Measurements from ENCODE around the gene TMEM200A. TPM values are rescaled to one million over a fixed set of nuclear protein-coding genes. Genes with fewer than 3 reads are reported as not detected.

Gene TMEM200A
- total and polyA plus RNA-seq, 2 of the 8 experiments (the other 6 are each of a cell fraction or from before 2014, with no cell fraction given), result 6.2 to 13.9 TPM

DNA sequence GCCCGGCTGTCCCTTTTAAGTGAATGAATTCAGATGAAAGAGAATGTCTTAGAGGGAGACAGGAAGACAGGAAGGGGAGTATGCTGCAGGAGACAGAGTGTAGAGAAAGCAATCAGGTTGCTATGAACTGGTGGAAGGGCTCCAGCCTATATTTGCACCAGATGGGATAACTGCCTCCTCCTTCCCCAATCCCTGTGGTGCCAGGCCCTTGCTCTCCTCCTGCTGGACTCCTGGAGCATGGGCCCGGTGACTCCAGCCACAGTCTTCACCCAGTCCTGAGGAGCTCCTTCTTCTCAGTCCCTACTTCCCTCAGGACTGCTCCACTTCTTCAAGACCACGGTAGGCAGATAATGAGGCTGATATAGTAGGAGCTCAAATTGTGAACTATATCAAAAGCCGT lies 91.8 kb downstream of the TMEM200A start:
- Histone ChIP-seq H3K4me1 (replicated peaks in 1 of 4; ENCODE audit: control insufficient read depth in 3 of 4, insufficient read depth in 4 of 4, low read length in 3 of 4) (no peaks in the 10 kb centered on the region), H4K5ac (ENCODE audit: insufficient read length, low read depth, low read length) (no peak overlapping the region), H3K27me3 (replicated peaks in 1 of 4; ENCODE audit: control insufficient read depth in 3 of 4, extremely low read depth in 1 of 4, insufficient read depth in 3 of 4, low read length in 3 of 4) (no peaks in the 10 kb centered on the region), H3K79me2 (ENCODE audit: control insufficient read depth in 1 of 2, insufficient read depth in 2 of 2, low read length in 2 of 2) (no peaks in the 10 kb centered on the region), H2BK20ac (ENCODE audit: low read length) (no peak overlapping the region), H2BK12ac (ENCODE audit: low read depth, low read length) (no peak overlapping the region), H3K4ac (replicated peaks; ENCODE audit: insufficient read length, low read depth, low read length) (no peak overlapping the region), H3K36me3 (ENCODE audit: control insufficient read depth in 2 of 4, insufficient read depth in 4 of 4, low read length in 3 of 4) (no peaks in the 10 kb centered on the region), H3K9me3 (ENCODE audit: insufficient read depth in 2 of 2, low read depth in 1 of 2, low read length in 1 of 2) (no peaks in the 10 kb centered on the region), H2AK5ac (ENCODE audit: low read depth, low read length) (no peak overlapping the region), H2BK5ac (ENCODE audit: low read depth, low read length) (no peak overlapping the region), H2BK120ac (replicated peaks; ENCODE audit: low read depth, low read length) (no peak overlapping the region), H3K4me2 (ENCODE audit: insufficient read depth in 1 of 2, low read depth in 2 of 2, low read length in 2 of 2) (no peak overlapping the region), H3K23ac (ENCODE audit: insufficient read length) (no peak overlapping the region), H3K23me2 (ENCODE audit: low read depth, low read length) (no peaks in the 10 kb centered on the region; the same call in 1 of the 2 replicates), H3K56ac (replicated peaks; ENCODE audit: insufficient read length, low read depth, low read length) (no peak overlapping the region), H3K14ac (ENCODE audit: insufficient read length) (no peak overlapping the region), H4K91ac (replicated peaks; ENCODE audit: insufficient read length, low read length) (no peak overlapping the region), H4K20me1 (replicated peaks in 1 of 2; ENCODE audit: control insufficient read depth in 1 of 2, insufficient read depth in 2 of 2, low read length in 2 of 2) (no peaks in the 10 kb centered on the region), H3K18ac (ENCODE audit: extremely low read depth, low read length) (no peak overlapping the region), H3K9ac (replicated peaks in 1 of 4; ENCODE audit: extremely low read depth in 1 of 4, low read depth in 3 of 4, low read length in 3 of 4) (no peak overlapping the region), H3K79me1 (ENCODE audit: low read depth, low read length) (no peaks in the 10 kb centered on the region), H4K8ac (ENCODE audit: extremely low read depth, insufficient read depth, low read length) (no peak overlapping the region), H2AFZ (ENCODE audit: low read length) (no peak overlapping the region), H3K4me3 (ENCODE audit: extremely low read depth in 1 of 4, insufficient read depth in 2 of 4, low read depth in 3 of 4, low read length in 4 of 4) (no peak overlapping the region), H3K27ac (ENCODE audit: low read depth, low read length) (no peak overlapping the region), H2BK15ac (ENCODE audit: low read length) (no peak overlapping the region)
- TF ChIP-seq TCF12 (IDR thresholded peaks at IDR 0.05; ENCODE audit: low read depth, low read length) (no peak), RAD21 (IDR thresholded peaks at IDR 0.05 in 1 of 2, conservative IDR thresholded peaks at IDR 0.05 in 1 of 2; ENCODE audit: low read depth in 2 of 2, low read length in 2 of 2) (peak; percentile 44 to 45)
- TF ChIP-seq, protein P1, sequence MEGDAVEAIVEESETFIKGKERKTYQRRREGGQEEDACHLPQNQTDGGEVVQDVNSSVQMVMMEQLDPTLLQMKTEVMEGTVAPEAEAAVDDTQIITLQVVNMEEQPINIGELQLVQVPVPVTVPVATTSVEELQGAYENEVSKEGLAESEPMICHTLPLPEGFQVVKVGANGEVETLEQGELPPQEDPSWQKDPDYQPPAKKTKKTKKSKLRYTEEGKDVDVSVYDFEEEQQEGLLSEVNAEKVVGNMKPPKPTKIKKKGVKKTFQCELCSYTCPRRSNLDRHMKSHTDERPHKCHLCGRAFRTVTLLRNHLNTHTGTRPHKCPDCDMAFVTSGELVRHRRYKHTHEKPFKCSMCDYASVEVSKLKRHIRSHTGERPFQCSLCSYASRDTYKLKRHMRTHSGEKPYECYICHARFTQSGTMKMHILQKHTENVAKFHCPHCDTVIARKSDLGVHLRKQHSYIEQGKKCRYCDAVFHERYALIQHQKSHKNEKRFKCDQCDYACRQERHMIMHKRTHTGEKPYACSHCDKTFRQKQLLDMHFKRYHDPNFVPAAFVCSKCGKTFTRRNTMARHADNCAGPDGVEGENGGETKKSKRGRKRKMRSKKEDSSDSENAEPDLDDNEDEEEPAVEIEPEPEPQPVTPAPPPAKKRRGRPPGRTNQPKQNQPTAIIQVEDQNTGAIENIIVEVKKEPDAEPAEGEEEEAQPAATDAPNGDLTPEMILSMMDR (IDR thresholded peaks at IDR 0.05; ENCODE audit: control extremely low read depth in 1 of 3, insufficient read depth in 1 of 3, low read depth in 1 of 3, low read length in 3 of 3), result peak; percentile 25 to 31 (median 31)
- ChIA-PET POLR2A (ENCODE audit: partially characterized antibody) (no interaction called here), CTCF (ENCODE audit: partially characterized antibody) (interaction anchor here (0.7 to 2.0 kb wide), 4 partner anchors 11 to 98 kb away, joined by 3 to 4 read pairs (median 3); no protein-coding TSS in a partner anchor)
- no peak for DNase-seq (ENCODE audit: low read depth in 1 of 2, low spot score in 2 of 2)
- no peak for FAIRE-seq
- WGBS, 2 experiments (ENCODE audit: extremely low coverage in 1 of 2, insufficient coverage in 1 of 2, insufficient read length in 1 of 2, insufficient replicate concordance in 2 of 2, low coverage in 1 of 2, low lambda C conversion rate in 2 of 2, missing lambda C conversion rate in 1 of 2), result 84% methylated on average over 4 of the region's 4 CpGs; no CpG with 5 or more reads in 1 of the 2 experiments
